HepG2 (cell line): ENCODE results near the gene CLEC9A.

Experiments
- CEBPB ChIP-seq: IDR thresholded peaks from 2 replicates; pipeline ENCODE4 v1.6.1; 2011; ENCODE audit warnings: low read depth, low read length, improper control_type of control experiment, borderline replicate concordance
- MXD4 ChIP-seq: IDR thresholded peaks from 2 replicates; pipeline ENCODE4 v1.6.1; 2016; ENCODE audit warnings: mild to moderate bottlenecking, missing biosample characterization, missing genetic modification reagents
- MYNN ChIP-seq: sonication (generic); formaldehyde crosslinking; IDR thresholded peaks from 2 replicates; pipeline ENCODE4 v1.4.0; 2020; ENCODE audit warnings: mild to moderate bottlenecking, low read depth, missing genetic modification reagents
- NCOA1 ChIP-seq: sonication (generic); formaldehyde crosslinking; IDR thresholded peaks from 2 replicates; pipeline ENCODE4 v1.9.0; 2021; ENCODE audit warnings: missing genetic modification reagents
- NFKBIZ ChIP-seq: IDR thresholded peaks from 2 replicates; pipeline ENCODE4 v1.6.1; 2018; ENCODE audit warnings: missing genetic modification reagents, missing compliant biosample characterization
- NR1H2 ChIP-seq: sonication (generic); formaldehyde crosslinking; IDR thresholded peaks from 2 replicates; pipeline ENCODE4 v1.8.1; 2022; ENCODE audit warnings: low read depth, missing genetic modification reagents, borderline replicate concordance
- POLR2A ChIP-seq, 2 experiments: IDR thresholded peaks; 2 replicates each; pipeline ENCODE4 v1.6.1; 2011; ENCODE audit warnings: low read depth in 2 of 2, low read length in 2 of 2, mild to moderate bottlenecking in 1 of 2, moderate library complexity in 1 of 2; ENCODE audit not compliant: insufficient read depth in 1 of 2
- ZFP36L1 ChIP-seq: sonication (generic); formaldehyde crosslinking; IDR thresholded peaks from 2 replicates; pipeline ENCODE4 v1.8.0; 2022; ENCODE audit warnings: mild to moderate bottlenecking, missing genetic modification reagents, moderate library complexity
- TF ChIP-seq, protein P1 (sequence below): sonication (generic); formaldehyde crosslinking; IDR thresholded peaks from 2 replicates; pipeline ENCODE4 v1.5.1; 2020; ENCODE audit warnings: mild to moderate bottlenecking, missing genetic modification reagents, borderline replicate concordance
- TF ChIP-seq, protein P2 (sequence below): sonication (generic); formaldehyde crosslinking; IDR thresholded peaks from 2 replicates; pipeline ENCODE4 v1.5.0; 2020; ENCODE audit warnings: mild to moderate bottlenecking, missing genetic modification reagents, moderate library complexity
- TF ChIP-seq, protein P3 (sequence below): sonication (generic); formaldehyde crosslinking; IDR thresholded peaks from 2 replicates; pipeline ENCODE4 v1.4.0; 2020; ENCODE audit warnings: missing genetic modification reagents
- TF ChIP-seq, protein P4 (sequence below): sonication (generic); formaldehyde crosslinking; conservative IDR thresholded peaks from 2 replicates; pipeline ENCODE4 v1.8.0; 2022; ENCODE audit warnings: missing genetic modification reagents

DNA sequence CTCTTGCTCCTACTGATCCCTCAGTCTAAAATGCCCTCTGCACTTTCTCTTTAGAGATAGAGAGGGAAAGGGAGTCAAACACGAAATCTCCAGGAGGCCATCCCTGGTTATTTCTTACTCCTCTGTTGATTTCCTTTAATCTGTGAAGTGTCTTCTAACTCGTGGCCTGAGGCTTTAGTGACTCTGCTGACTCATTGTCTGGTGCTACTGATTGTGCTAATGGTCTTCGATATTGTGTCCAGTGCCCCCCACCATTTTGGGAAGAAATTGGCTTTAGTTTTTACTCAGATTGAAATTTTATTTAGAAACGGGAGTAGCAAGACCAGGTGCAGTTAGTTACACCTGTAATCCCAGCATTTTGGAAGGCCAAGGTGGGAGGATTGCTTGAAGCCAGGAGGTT lies 839 bp downstream of the CLEC9A start:
- TF ChIP-seq NFKBIZ (CRISPR knock-in tag) (no peak), NCOA1 (CRISPR knock-in tag) (no peak), POLR2A (IDR thresholded peaks at IDR 0.05; ENCODE audit: insufficient read depth in 1 of 2, low read depth in 2 of 2, low read length in 2 of 2) (no peak), CEBPB (no peak), NR1H2 (CRISPR knock-in tag) (no peak), MYNN (CRISPR knock-in tag) (no peak), ZFP36L1 (CRISPR knock-in tag) (no peak), MXD4 (CRISPR knock-in tag) (no peak)
- TF ChIP-seq, protein P1, sequence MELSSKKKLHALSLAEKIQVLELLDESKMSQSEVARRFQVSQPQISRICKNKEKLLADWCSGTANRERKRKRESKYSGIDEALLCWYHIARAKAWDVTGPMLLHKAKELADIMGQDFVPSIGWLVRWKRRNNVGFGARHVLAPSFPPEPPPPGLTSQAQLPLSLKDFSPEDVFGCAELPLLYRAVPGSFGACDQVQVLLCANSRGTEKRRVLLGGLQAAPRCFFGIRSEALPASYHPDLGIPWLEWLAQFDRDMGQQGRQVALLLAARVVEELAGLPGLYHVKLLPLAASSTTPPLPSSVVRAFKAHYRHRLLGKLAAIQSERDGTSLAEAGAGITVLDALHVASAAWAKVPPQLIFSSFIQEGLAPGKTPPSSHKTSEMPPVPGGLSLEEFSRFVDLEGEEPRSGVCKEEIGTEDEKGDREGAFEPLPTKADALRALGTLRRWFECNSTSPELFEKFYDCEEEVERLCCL, result no peak
- TF ChIP-seq, protein P2, sequence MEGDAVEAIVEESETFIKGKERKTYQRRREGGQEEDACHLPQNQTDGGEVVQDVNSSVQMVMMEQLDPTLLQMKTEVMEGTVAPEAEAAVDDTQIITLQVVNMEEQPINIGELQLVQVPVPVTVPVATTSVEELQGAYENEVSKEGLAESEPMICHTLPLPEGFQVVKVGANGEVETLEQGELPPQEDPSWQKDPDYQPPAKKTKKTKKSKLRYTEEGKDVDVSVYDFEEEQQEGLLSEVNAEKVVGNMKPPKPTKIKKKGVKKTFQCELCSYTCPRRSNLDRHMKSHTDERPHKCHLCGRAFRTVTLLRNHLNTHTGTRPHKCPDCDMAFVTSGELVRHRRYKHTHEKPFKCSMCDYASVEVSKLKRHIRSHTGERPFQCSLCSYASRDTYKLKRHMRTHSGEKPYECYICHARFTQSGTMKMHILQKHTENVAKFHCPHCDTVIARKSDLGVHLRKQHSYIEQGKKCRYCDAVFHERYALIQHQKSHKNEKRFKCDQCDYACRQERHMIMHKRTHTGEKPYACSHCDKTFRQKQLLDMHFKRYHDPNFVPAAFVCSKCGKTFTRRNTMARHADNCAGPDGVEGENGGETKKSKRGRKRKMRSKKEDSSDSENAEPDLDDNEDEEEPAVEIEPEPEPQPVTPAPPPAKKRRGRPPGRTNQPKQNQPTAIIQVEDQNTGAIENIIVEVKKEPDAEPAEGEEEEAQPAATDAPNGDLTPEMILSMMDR (CRISPR knock-in tag), result no peak
- TF ChIP-seq, protein P3, sequence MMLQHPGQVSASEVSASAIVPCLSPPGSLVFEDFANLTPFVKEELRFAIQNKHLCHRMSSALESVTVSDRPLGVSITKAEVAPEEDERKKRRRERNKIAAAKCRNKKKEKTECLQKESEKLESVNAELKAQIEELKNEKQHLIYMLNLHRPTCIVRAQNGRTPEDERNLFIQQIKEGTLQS (CRISPR knock-in tag), result no peak
- TF ChIP-seq, protein P4, sequence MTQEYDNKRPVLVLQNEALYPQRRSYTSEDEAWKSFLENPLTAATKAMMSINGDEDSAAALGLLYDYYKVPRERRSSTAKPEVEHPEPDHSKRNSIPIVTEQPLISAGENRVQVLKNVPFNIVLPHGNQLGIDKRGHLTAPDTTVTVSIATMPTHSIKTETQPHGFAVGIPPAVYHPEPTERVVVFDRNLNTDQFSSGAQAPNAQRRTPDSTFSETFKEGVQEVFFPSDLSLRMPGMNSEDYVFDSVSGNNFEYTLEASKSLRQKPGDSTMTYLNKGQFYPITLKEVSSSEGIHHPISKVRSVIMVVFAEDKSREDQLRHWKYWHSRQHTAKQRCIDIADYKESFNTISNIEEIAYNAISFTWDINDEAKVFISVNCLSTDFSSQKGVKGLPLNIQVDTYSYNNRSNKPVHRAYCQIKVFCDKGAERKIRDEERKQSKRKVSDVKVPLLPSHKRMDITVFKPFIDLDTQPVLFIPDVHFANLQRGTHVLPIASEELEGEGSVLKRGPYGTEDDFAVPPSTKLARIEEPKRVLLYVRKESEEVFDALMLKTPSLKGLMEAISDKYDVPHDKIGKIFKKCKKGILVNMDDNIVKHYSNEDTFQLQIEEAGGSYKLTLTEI, result no peak
